ENCODE data around the gene ZNF282. TPM values are rescaled to one million over a fixed set of nuclear protein-coding genes. Genes with fewer than 3 reads are reported as not detected.

The ZNF282 gene
- total and polyA plus RNA-seq, 9 of the 15 experiments (the other 6 are each of a cell fraction or from before 2014, with no cell fraction given): 0.76 to 58.6 (median 17.4) TPM

GRCh38 chr7:149239345-149240143 is 44.2 kb downstream of the ZNF282 start, which contains the start of gene ZNF212 (continued):
- peak; percentile 95 for TF ChIP-seq MYNN (IDR thresholded peaks at IDR 0.05)
- TF ChIP-seq MYNN (CRISPR knock-in tag; IDR thresholded peaks at IDR 0.05): no peak
- peak; percentile 81 for TF ChIP-seq SMAD4 (CRISPR knock-in tag; conservative IDR thresholded peaks at IDR 0.05)
- TF ChIP-seq FOXP1 (CRISPR knock-in tag; IDR thresholded peaks at IDR 0.05): peak; percentile 89
- TF ChIP-seq LEF1 (IDR thresholded peaks at IDR 0.05): no peak; the same call in 1 of the 2 replicates
- peak; percentile 92; the same call in 1 of the 2 replicates for TF ChIP-seq HLTF (IDR thresholded peaks at IDR 0.05)
- no peak for TF ChIP-seq CBX8 (IDR thresholded peaks at IDR 0.05; ENCODE audit: borderline replicate concordance, extremely low read depth, low read depth, low read length, poor library complexity, severe bottlenecking)
- no peak for TF ChIP-seq RBM25 (IDR thresholded peaks at IDR 0.05; ENCODE audit: low read depth, low read length, severe bottlenecking)
- TF ChIP-seq BRD4 (IDR thresholded peaks at IDR 0.05): no peak; the same call in 1 of the 2 replicates
- peak; percentile 88 for TF ChIP-seq ZNF143 (CRISPR knock-in tag; IDR thresholded peaks at IDR 0.05)
- TF ChIP-seq MNT (conservative IDR thresholded peaks at IDR 0.05): peak; percentile 92 to 95
- no peak for TF ChIP-seq COPS2 (conservative IDR thresholded peaks at IDR 0.05)
- TF ChIP-seq MAFK (IDR thresholded peaks at IDR 0.05; ENCODE audit: low read length): no peak
- TF ChIP-seq CREB5 (CRISPR knock-in tag; IDR thresholded peaks at IDR 0.05): no peak
- peak; percentile 79 for TF ChIP-seq CBX1 (IDR thresholded peaks at IDR 0.05; ENCODE audit: low read depth)
- peak; percentile 70; the same call in 1 of the 2 replicates for TF ChIP-seq SOX6 (IDR thresholded peaks at IDR 0.05)
- no peak for TF ChIP-seq ZNF707 (CRISPR knock-in tag; conservative IDR thresholded peaks at IDR 0.05)
- peak in 1 of 2 experiments; percentile 85; a peak in 2 of 4 replicates for TF ChIP-seq HDAC1 (IDR thresholded peaks at IDR 0.05)
- no peak; the same call in 1 of the 2 replicates for TF ChIP-seq NR1H2 (CRISPR knock-in tag; IDR thresholded peaks at IDR 0.05)
- TF ChIP-seq PRPF4 (IDR thresholded peaks at IDR 0.05; ENCODE audit: insufficient read depth, low read depth, low read length, poor library complexity, severe bottlenecking): no peak
- TF ChIP-seq ZNF146 (CRISPR knock-in tag; IDR thresholded peaks at IDR 0.05; ENCODE audit: unreplicated experiment): no peak
- TF ChIP-seq RNF219 (CRISPR knock-in tag; IDR thresholded peaks at IDR 0.05): no peak
